Stimulated activated CD8-positive, alpha-beta memory T cell treated with anti-CD3 and anti-CD28 coated beads, Interleukin-4, amount 100 ng/mL, for 1 hour (primary cell): ENCODE measurements around the gene LYRM1.
"Not testable (repeated sequence)": the region's sequence is repeated elsewhere in the genome, so short reads cannot be mapped to it uniquely, and the experiment has no call there.

Experiments used
- DNase-seq, 2 donors: peaks; one replicate each; pipeline ENCODE4 v3.0.0-alpha.2; 2020; ENCODE audit warnings: low read depth in 2 of 2, low spot score in 1 of 2

The LYRM1 gene

GRCh38 chr16:20900299-20901067 lies at the start of gene LYRM1, which contains the start of gene DCUN1D3:
LYRM1 (plus strand) TSS chr16:20900771; CDS start chr16:20915556, 14,785 bp downstream.
DCUN1D3 (minus strand) TSS chr16:20900358; CDS start chr16:20862538, 37,820 bp downstream.
- DNase-seq = peak; percentile 67 to 75

- no peak for DNase-seq
Observed at GRCh38 chr16:20850981-20851380, 49.6 kb upstream of the LYRM1 start.

GRCh38 chr16:20851601-20852000 lies 49.0 kb upstream of the LYRM1 start:
- DNase-seq = no peak

GRCh38 chr16:20853143-20853542 lies 47.4 kb upstream of the LYRM1 start:
- DNase-seq = no peak

GRCh38 chr16:20853981-20854620 lies 46.5 kb upstream of the LYRM1 start:
- DNase-seq = no peak

- DNase-seq = no peak
Observed at GRCh38 chr16:20854963-20855362, 45.6 kb upstream of the LYRM1 start.

- DNase-seq = no peak
Observed at GRCh38 chr16:20857281-20857680, 43.3 kb upstream of the LYRM1 start.

GRCh38 chr16:20859229-20859628 lies 41.3 kb upstream of the LYRM1 start:
- DNase-seq = no peak

GRCh38 chr16:20859699-20860098 lies 40.9 kb upstream of the LYRM1 start:
- DNase-seq = no peak

- no peak for DNase-seq
Observed at GRCh38 chr16:20860361-20860760, 40.2 kb upstream of the LYRM1 start.

GRCh38 chr16:20860995-20861394 lies 39.6 kb upstream of the LYRM1 start:
- DNase-seq = not testable (repeated sequence)

GRCh38 chr16:20862162-20862960 lies 38.2 kb upstream of the LYRM1 start:
- DNase-seq = no peak

GRCh38 chr16:20864376-20864775 lies 36.2 kb upstream of the LYRM1 start:
- not testable (repeated sequence) for DNase-seq

- DNase-seq = no peak
Observed at GRCh38 chr16:20865420-20866131, 35.0 kb upstream of the LYRM1 start.

GRCh38 chr16:20866145-20866772 lies 34.3 kb upstream of the LYRM1 start:
- no peak for DNase-seq

- no peak for DNase-seq
Observed at GRCh38 chr16:20866801-20867200, 33.8 kb upstream of the LYRM1 start.

- DNase-seq = no peak
Observed at GRCh38 chr16:20867585-20867984, 33.0 kb upstream of the LYRM1 start.

GRCh38 chr16:20868890-20869289 lies 31.7 kb upstream of the LYRM1 start:
- no peak for DNase-seq

GRCh38 chr16:20870122-20870820 lies 30.3 kb upstream of the LYRM1 start:
- DNase-seq = no peak

- DNase-seq = no peak
Observed at GRCh38 chr16:20871258-20871657, 29.3 kb upstream of the LYRM1 start.
